Measurements from ENCODE around the gene HDAC10.
"Not testable (repeated sequence)": the region's sequence is repeated elsewhere in the genome, so short reads cannot be mapped to it uniquely, and the experiment has no call there.

The HDAC10 gene

DNA sequence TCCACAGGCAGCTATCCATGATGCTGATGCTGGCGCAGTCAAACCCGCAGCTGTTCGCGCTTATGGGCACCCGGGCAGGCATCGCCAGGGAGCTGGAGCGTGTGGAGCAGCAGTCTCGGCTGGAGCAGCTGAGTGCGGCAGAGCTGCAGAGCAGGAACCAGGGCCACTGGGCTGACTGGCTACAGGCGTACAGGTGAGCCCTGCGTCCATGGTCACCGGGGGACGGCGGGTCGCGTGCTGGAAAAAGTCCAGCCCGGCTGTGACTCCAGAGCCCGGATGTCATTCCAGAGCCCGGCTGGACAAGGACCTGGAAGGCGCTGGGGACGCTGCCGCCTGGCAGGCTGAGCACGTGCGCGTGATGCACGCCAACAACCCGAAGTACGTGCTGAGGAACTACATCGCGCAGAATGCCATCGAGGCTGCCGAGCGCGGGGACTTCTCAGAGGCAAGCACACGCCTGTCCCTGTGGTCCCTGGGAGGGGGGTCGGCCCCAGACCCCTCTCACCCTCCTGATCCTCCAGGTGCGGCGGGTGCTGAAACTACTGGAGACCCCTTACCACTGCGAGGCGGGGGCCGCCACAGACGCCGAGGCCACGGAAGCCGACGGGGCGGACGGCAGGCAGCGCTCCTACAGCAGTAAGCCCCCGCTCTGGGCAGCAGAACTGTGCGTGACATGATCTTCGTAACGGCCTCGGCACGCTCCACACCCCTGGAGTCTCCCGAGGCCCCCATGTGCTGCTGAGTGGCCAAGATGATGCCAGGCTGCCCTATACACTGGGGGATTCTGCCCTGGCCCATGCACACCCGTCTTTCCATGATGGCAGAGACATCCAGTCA is 34.2 kb downstream of the HDAC10 start:
- DNase-seq (ENCODE audit: low read depth): no peak

DNA sequence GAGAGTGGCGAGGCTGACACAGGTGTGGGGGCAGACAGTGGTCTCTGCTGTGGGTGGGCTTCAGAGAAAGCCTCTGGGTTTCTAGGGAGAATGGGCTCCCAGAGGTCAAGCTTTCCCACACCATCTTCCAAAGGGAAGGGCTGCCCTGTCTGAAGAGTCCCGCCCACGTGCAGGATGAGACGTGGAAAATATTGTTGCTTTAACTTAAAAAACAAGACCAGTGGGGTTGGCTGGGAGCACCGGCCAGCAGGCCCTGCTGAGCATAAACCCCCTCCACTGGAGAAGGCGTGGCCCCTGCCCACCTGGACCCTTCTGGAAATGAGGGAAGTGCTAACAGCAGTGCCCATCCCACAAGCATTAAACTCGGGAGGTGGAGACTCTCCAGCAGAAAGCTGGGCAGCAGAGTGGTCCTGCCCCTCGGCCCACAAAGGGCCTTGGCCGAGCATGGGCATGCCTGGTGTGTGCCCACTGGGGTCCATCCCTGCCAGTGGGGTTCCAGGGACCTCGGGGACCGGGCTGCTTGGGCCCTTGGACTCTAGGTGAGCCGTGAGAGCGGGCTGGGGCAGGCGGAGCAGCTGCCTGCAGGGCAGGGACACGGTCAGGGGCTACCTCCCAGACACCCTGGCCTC is 34.9 kb downstream of the HDAC10 start:
- no peak for DNase-seq (ENCODE audit: low read depth)

DNA sequence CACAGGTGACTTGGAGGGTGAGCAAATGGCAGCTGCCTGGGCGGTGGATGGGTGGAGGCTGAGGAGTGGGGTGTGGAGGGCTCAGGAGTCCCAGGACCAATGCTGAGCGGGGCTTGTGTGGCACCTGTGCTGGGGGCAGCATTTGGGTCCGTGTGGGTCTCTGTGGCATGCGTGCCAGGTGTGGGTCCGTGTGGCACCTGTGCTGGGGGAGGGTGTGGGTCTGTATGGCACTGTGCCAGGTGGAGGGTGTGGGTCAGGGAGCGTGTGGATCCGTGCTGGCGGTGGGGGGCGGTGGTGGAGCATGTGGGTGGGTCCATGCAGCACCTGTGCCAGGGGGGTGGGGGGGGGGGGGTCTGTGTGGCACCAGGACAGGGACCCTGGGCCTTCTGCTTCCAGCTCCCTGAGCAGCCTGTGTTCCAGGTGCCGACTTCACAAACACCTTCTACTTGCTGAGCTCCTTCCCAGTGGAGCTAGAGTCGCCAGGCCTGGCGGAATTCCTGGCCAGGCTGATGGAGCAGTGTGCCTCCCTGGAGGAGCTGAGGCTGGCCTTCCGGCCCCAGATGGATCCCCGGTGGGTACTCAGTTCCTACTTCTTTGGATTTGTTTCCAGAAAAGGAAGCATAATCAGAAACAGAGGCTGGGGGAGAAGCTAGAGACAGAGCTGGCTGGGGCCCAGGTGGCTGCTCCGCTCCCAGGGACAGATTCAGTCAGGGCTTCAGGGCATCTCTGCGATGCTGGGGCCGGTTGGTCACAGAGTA is 35.6 kb downstream of the HDAC10 start:
- no peak for DNase-seq (ENCODE audit: low read depth)

- DNase-seq (ENCODE audit: low read depth): no peak
These were observed 37.8 kb downstream of the HDAC10 start for GRCh38 chr22:50213263-50213662.

- DNase-seq (ENCODE audit: low read depth): no peak
These were observed 39.9 kb downstream of the HDAC10 start for GRCh38 chr22:50211147-50211546.

DNA sequence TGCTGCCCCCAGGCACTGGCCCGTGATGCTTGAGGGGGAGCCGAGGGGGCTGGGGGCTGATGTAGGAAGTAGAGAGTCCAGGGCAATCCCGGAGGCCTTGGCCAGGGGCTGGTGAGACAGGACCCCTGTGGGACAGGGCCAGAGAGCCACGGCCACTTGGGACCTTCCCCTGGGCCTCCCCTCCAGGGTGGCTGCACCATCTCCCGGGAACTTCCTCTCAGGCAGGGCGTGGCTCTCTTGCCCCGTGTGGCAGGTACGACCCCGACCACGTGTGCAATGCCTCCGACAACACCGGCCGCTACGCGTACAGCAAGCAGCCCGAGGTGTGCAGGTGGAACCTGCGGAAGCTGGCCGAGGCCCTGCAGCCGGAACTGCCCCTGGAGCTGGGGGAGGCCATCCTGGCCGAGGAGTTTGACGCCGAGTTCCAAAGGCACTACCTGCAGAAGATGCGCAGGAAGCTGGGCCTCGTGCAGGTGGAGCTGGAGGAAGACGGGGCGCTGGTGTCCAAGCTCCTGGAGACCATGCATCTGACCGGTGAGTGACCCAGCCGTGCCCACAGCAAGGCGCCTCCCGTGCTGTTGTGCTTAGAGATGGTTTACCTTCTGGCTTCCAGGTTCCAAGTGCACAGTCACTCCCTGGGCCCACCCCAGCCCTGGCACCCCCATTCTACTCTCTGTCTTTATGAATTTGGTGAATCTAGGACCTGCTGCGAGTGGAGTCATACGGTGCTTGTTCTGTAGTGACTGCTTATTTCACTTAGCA is 40.5 kb downstream of the HDAC10 start:
- DNase-seq (ENCODE audit: low read depth): no peak

GRCh38 chr22:50209893-50210292 is 41.2 kb downstream of the HDAC10 start:
- DNase-seq (ENCODE audit: low read depth): peak; percentile 39

GRCh38 chr22:50208939-50209892 is 41.8 kb downstream of the HDAC10 start:
- DNase-seq (ENCODE audit: low read depth): no peak

DNA sequence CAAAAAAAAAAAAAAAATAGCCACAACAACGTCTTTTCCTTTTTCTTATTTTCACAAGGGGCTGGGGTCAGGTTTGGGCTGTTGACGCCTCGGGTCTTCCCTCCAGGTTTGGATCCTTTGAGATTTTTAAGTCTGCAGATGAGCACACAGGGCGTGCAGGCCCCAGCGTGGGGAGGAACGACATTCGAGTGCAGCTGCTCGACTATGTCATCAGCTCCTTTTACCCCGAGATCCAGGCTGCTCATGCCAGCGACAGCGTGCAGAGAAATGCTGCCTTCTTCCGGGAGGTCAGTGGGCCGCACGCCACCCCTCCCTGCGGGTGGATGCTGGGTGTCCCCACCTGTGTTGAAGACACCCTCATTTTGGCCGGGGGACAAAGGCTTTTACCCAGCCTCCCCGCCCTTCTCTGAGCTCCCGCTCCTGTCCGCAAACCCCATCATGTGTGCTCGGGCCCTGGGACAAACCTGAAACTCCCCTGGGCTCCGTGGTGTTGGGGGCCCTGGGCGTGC is 42.6 kb downstream of the HDAC10 start:
- no peak for DNase-seq (ENCODE audit: low read depth)

DNA sequence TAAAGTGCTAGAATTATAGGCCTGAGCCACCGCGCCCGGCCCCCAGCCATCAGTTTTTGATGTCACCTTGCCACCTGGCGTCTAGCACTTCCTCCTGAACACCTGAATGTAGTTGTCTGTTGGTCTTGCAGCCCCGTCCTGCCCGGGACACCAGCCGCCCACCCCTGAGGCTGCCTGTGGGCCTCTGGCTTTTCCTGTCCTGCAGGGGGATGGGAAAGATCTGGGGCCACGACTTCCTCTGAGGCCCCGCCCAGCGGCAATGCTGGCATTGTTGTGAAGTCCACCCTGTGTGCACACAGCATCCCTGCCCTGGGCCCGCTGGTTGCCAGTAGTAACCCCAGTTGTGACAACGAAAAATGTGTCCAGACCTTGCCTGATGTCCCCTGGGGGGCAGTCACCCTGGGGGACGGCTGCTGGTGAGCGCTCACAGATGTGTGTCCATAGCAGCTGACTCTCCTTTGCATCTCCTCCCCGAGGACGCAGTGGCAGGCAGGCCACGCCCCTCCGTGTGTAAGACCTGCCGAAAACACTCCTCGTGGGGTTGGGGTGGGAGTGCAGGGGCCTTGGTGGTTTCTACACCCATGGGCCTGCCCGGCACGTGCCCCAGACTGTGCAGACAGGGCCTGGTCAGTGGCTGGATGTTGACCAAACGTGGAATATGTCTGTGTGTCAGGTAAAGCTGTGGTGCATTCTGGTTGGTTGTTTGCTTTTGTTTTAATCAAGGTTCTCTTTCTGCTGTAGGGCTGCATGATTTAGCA is 43.5 kb downstream of the HDAC10 start:
- no peak for DNase-seq (ENCODE audit: low read depth)

DNA sequence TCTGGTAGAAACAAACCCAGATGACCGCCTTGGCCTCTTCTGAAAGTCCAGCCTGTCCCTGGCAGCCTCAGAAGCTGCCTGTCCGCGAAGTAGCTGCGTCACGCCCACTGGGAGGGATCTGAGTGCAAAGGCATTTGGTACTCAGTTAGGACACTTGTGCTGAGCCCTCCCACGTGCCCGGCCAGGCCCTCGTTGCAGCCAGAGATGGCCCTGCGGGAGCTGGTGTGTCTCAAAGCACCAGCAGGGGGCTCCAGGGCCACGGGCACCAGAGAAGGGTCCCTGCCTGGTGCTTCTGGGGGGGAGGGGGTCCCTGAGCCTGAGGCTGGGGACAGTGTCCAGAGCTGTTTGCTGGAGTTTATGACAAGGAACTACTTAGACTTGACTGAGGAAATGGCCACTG is 44.5 kb downstream of the HDAC10 start:
- DNase-seq (ENCODE audit: low read depth): peak; percentile 27

DNA sequence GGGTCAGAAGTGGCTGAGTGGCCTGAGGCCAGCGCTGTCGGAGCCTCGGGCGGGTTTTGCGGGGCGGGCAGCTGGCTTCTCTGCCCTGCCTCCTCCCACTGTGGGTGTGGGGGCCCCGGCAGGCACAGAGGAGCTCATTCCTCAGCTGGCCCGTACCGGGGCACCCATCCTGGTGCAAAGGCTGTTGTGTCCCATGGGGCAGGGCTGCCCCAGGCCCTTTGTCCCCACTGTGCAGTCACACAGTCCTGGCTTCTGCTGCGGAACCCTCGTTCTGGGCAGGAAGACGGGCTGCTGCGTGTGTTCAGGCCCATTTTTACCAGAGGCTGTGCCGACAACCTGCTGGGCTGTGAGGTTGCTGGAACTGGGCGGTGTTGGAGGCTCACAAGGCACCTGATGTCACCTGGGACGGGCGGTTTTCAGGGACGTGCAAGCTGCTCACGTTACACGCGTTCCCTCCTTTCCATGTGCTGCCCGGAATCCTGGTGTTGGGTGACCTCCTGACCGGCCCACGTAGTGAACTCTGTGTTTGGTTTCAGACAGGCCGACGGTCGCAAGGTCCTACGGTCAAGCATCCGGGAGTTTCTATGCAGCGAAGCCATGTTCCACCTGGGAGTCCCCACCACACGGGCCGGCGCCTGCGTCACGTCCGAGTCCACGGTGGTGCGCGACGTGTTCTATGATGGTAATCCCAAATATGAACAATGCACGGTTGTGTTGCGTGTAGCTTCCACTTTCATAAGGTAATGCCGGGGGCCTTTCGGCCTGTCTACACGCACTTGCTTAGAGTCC is 45.1 kb downstream of the HDAC10 start:
- no peak for DNase-seq (ENCODE audit: low read depth)

DNA sequence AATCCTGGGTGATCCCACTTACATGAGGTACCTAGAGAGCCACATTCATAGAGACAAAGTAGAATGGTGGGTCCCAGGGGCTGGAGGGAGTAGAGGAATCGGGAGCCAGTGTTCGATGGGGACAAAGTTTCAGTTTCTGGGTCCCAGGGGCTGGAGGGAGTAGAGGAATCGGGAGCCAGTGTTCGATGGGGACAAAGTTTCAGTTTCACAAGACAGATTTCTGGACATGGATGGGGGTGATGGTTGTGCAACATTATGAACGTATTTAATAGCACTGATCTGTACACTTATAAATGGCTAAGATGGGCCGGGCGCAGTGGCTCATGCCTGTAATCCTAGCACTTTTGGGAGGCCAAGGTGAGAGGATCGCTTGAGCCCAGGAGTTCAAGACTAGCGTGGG is 46.1 kb downstream of the HDAC10 start:
- DNase-seq (ENCODE audit: low read depth): not testable (repeated sequence)

GRCh38 chr22:50204571-50204970 is 46.5 kb downstream of the HDAC10 start:
- no peak for DNase-seq (ENCODE audit: low read depth)

DNA sequence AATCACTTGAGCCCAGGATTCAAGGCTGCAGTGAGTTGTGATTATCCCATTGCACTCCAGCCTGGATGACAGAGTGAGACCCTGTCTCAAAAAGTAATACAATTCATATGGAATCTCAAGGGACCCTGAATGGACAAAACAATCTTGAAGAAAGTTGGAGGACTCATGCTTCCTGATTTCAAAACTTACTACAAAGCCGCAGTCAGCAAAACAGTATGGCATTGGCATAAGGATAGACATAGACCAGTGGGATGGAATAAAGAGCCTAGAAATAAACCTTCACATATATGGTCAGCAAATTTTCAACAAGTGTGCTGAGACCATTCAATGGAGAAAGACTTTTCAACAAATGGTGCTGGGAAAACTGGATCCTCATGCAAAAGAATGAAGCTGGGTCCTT is 47.8 kb downstream of the HDAC10 start:
- DNase-seq (ENCODE audit: low read depth): no peak

- no peak for DNase-seq (ENCODE audit: low read depth)
These were observed 48.9 kb downstream of the HDAC10 start for GRCh38 chr22:50202130-50202666.

GRCh38 chr22:50201191-50202129 is 49.6 kb downstream of the HDAC10 start:
- DNase-seq (ENCODE audit: low read depth): no peak
